Coronary artery (tissue), 2 donors: ENCODE data around the gene EXOC6B.

ENCODE experiments used
- DNase-seq: peaks from one replicate; pipeline ENCODE4 v3.0.0-alpha.2; 2017; ENCODE audit warnings: low spot score
- H3K27ac ChIP-seq, 2 donors: fragments of 200-600 bp; sonication (generic); one replicate each; pipeline ENCODE4 v1.5.1; 2016 to 2019
- H3K4me3 ChIP-seq: fragments of 200-600 bp; sonication (generic); 2 replicates; pipeline ENCODE4 v1.5.1; 2016; ENCODE audit warnings: mild to moderate bottlenecking, moderate library complexity
- TF ChIP-seq, protein P1 (sequence below): fragments of 200-600 bp; sonication (generic); IDR thresholded peaks from one replicate; pipeline ENCODE4 v1.5.1; 2019; ENCODE audit warnings: antibody characterized with exemption

EXOC6B gene

DNA sequence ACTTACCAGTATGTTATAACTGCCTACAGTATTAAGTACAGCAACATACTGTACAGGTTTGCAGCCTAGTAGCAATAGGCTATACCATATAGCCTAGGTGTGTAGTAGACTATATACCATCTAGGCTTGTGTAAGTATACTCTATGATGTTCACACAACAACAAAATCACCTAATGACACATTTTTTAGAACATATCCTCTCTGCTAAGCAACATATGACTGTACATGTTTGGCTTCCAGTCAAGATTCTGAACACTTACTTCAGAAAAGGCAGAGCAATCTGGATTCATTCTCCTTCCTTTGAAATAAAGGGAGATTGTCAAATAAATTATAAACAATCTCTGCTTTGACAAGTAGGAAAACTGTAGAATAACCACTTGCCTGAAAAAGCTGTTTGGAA lies 81.8 kb downstream of the EXOC6B start:
- TF ChIP-seq, protein P1, sequence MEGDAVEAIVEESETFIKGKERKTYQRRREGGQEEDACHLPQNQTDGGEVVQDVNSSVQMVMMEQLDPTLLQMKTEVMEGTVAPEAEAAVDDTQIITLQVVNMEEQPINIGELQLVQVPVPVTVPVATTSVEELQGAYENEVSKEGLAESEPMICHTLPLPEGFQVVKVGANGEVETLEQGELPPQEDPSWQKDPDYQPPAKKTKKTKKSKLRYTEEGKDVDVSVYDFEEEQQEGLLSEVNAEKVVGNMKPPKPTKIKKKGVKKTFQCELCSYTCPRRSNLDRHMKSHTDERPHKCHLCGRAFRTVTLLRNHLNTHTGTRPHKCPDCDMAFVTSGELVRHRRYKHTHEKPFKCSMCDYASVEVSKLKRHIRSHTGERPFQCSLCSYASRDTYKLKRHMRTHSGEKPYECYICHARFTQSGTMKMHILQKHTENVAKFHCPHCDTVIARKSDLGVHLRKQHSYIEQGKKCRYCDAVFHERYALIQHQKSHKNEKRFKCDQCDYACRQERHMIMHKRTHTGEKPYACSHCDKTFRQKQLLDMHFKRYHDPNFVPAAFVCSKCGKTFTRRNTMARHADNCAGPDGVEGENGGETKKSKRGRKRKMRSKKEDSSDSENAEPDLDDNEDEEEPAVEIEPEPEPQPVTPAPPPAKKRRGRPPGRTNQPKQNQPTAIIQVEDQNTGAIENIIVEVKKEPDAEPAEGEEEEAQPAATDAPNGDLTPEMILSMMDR = no peak
- no peak overlapping the region for H3K4me3 ChIP-seq
- no peak for DNase-seq
- H3K27ac ChIP-seq = no peak overlapping the region

DNA sequence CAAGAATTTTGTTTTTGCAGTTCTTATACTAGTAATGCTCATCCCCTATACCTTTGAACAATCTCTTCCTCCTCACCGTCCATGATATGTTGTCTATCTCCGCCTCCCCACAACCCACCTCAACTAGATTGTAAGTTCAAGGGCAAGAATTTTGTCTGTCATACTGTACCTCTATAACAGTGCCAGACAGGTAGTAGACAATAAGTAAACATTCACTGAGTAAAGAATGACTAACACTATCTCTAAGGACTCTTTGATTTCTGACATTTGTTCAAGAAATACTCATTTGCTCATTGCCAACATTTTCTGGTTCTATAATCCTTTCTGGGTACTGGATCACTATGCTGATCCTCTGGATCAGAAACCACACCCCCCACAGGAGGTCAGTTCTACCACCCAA lies 82.4 kb downstream of the EXOC6B start:
- TF ChIP-seq, protein P1 = no peak

DNA sequence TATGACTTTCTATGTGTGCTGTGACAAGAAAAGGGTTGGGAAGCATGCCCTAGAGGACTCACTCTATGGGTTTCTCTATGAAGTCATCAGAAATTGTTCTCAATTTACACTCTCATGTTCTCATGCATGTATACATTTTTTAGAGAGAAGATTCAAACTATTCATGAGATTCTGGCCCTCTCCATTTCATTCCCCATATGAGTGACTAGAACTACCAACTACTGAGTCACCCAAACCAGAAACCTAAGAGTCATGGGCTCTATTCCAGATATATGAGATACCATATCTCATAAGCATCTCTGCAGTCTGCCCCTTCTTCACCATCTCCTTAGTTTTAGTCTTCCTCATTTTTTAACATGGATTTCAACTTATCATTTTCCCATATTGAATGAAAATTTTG lies 87.7 kb downstream of the EXOC6B start:
- H3K4me3 ChIP-seq = no peak overlapping the region
- TF ChIP-seq, protein P1 = no peak
- H3K27ac ChIP-seq = no peak overlapping the region
- no peak for DNase-seq

More for the DNA sequence above, 82.4 kb downstream of the EXOC6B start:
- DNase-seq = no peak
- Histone ChIP-seq H3K27ac (no peak overlapping the region), H3K4me3 (no peak overlapping the region)

DNA sequence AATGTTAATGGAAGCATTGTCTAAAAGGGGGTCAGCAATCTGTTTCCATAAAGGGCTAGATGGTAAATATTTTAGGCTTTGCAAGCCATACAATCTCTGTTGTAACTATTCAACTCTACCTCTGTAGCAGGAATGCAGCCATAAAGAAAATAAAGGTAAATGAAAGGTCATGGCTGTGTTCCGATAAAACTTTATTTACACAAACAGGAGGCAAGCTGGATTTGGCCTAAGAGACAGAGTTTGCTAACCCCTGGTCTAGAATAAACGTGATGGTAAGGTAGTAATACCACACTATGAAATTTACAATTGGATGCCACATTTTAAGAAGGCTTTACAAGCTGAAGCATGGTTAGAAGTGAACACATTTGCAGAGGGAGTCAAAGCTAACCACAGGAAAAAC lies 91.4 kb downstream of the EXOC6B start:
- TF ChIP-seq, protein P1 = no peak
- Histone ChIP-seq H3K4me3 (no peak overlapping the region), H3K27ac (no peak overlapping the region)
- no peak for DNase-seq

DNA sequence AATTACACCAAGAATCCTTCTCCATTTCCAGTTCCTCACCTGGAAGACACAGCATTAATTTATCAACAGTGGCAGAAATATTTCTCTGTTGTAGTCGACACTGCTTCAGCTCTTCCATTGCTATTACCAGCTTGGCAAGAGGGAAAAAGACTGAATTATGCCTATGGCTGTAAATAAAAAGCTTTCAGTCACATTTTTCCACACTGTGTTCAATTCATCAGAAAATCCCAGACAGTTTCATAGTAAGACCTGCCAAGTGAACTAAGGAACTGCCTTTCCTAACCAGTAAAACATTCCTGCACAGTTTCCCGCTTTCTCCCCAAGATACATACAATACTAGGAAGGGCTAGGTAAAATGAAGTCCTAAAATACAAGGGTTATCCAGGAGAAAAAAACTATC lies 94.7 kb downstream of the EXOC6B start:
- DNase-seq = no peak
- TF ChIP-seq, protein P1 = no peak
- Histone ChIP-seq H3K4me3 (no peak overlapping the region), H3K27ac (no peak overlapping the region)

DNA sequence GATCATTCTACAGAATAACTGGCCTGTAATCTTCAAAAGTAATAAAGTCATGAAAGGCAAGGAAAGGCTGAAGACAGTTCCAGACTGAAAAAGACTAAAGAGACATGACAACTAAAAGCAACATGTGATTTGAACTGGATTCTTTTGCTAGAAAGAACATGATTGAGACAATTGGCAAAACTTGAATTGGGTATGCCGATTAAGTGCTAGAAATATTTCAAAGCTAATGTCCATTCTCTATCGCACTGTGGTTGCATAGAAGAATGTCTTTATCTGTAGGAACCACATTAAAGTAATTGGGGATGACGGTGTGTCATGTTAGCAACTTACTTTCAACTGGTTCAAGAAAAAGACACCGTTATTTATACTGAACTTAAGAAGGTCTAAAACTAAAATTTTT lies 98.5 kb downstream of the EXOC6B start:
- Histone ChIP-seq H3K27ac (no peak overlapping the region), H3K4me3 (no peak overlapping the region)
- no peak for DNase-seq
- TF ChIP-seq, protein P1 = no peak

DNA sequence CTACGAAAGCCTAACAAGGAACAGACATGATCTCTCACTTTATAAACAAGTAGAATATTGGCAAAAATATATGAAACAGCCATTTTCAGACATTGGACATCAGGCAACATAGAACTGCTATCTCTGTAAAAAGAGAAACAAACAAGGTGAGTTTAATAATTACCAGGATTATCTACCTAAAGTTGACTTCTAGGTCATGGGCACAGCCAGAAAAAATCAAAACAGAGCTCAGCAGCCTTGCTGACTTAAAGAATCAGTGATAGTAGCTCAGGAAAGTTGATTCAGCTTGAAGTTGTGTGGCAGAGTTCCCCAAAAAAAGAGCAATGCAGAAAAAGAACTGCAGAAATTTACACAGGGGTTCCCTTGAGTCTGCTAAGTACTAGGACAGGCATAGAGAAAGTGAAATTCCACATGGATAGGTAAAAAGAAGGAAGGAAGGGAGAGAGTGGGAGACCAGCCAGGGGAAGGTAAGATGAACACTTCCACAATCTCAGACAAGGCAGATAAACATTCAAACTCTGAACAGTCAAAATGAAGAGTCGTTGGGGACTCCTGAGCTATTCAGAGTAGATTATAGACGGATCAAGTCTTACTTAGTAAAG lies 102.0 kb downstream of the EXOC6B start:
- Histone ChIP-seq H3K4me3 (no peak overlapping the region), H3K27ac (no peak overlapping the region)
- no peak for DNase-seq
- TF ChIP-seq, protein P1 = no peak
